ENCODE measurements around the gene CCNI2. TPM values are rescaled to one million over a fixed set of nuclear protein-coding genes. Genes with fewer than 3 reads are reported as not detected.

CCNI2 gene
- total and polyA plus RNA-seq, 9 of the 15 experiments (the other 6 are each of a cell fraction or from before 2014, with no cell fraction given), result 0.05 to 1.7 (median 0.81) TPM; not detected in 5

DNA sequence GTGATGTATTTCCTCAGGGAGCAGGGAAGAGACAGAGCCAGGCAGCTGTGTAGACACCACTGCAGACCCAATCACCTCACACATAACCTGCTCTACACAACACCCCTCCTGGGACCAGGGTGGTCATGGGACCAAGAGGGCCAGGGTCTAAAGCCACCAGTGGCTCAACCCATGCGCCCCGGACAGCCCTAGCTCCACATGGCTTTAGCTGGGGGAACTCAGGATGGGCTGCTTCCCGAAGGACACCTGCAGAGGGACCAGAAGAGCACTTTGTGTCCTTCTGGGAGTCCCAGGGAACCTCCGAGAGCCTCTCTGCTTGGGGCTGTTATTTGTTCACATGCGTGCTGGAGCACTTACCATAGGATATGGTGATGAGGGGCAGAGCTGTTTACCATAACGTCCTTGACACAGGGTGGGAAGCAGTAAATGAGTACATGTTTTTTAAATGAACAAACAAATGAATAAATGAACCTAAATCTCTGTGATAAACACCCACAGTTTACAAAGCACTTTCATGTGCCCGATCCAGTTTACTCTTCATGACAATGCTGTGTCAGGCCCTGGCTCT lies 17.5 kb downstream of the CCNI2 start:
- Histone ChIP-seq H3K9me3 (replicated peaks; ENCODE audit: control insufficient read depth, insufficient read depth, low read depth, low read length) (no peaks in the 10 kb centered on the region), H3K79me2 (ENCODE audit: control insufficient read depth, insufficient read depth, low read length) (peaks cover 34% of the 10 kb centered on the region), H3K4me2 (ENCODE audit: insufficient read depth, low read length) (no peak overlapping the region), H2AFZ (ENCODE audit: low read depth, low read length) (no peak overlapping the region), H3K9ac (ENCODE audit: insufficient read depth in 1 of 2, low read depth in 2 of 2, low read length in 2 of 2) (no peak overlapping the region), H3K9me1 (ENCODE audit: control insufficient read depth, insufficient read depth, low read length) (no peaks in the 10 kb centered on the region), H3K27me3 (ENCODE audit: control insufficient read depth in 2 of 2, insufficient read depth in 2 of 2, low read length in 2 of 2) (no peaks in the 10 kb centered on the region), H4K20me1 (replicated peaks; ENCODE audit: control insufficient read depth, insufficient read depth, low read length) (peaks cover 16% of the 10 kb centered on the region; the same call in 1 of the 2 replicates), H3K4me1 (replicated peaks in 1 of 2; ENCODE audit: control insufficient read depth in 2 of 2, insufficient read depth in 2 of 2, low read length in 2 of 2) (peaks cover 7 to 16% of the 10 kb centered on the region in 2 experiments; a peak in 3 of 5 replicates), H3K36me3 (ENCODE audit: control insufficient read depth, insufficient read depth, low read length) (peaks cover 94% of the 10 kb centered on the region; the same call in 2 of the 3 replicates), H3K27ac (ENCODE audit: extremely low read depth, low read depth, low read length) (no peak overlapping the region), H3K4me3 (no peak overlapping the region)
- in situ Hi-C loops (cut with MboI), result no loop called here
- FAIRE-seq (no peak), ATAC-seq (no peak), DNase-seq (ENCODE audit: extremely low read depth in 1 of 4, low spot score in 3 of 4) (no peak)
- intact Hi-C loops (cut with micrococcal nuclease), result no loop called here
- 85% methylated on average over 7 of the region's 7 CpGs for WGBS (ENCODE audit: insufficient coverage, low coverage, missing lambda C conversion rate)
- no TSS peak for BruUV-seq (replicated peaks)
- TF ChIP-seq ATF7 (IDR thresholded peaks at IDR 0.05) (no peak), CCNT2 (IDR thresholded peaks at IDR 0.05; ENCODE audit: borderline replicate concordance, extremely low read depth, insufficient read length, low read depth, low read length) (no peak), MBD2 (IDR thresholded peaks at IDR 0.05; ENCODE audit: borderline replicate concordance, low read depth) (no peak), STAG1 (CRISPR knock-in tag; IDR thresholded peaks at IDR 0.05; ENCODE audit: borderline replicate concordance) (no peak), ZNF764 (CRISPR knock-in tag; IDR thresholded peaks at IDR 0.05; ENCODE audit: low read depth) (no peak), SMARCC2 (IDR thresholded peaks at IDR 0.05; ENCODE audit: low read depth) (no peak), NCOR1 (IDR thresholded peaks at IDR 0.05) (no peak), SPI1 (IDR thresholded peaks at IDR 0.05; ENCODE audit: borderline replicate concordance, low read depth, low read length) (no peak), ATF1 (CRISPR knock-in tag; IDR thresholded peaks at IDR 0.05) (no peak), ATF1 (tag; IDR thresholded peaks at IDR 0.05) (no peak), DEAF1 (CRISPR knock-in tag; IDR thresholded peaks at IDR 0.05) (no peak), U2AF2 (optimal IDR thresholded peaks at IDR 0.05; ENCODE audit: low read depth, low read length) (no peak)
- ChIA-PET CTCF (ENCODE audit: low intra/inter-chr PET ratio) (no interaction called here), POLR2A (interaction anchor here (0.6 to 2.3 kb wide), 6 partner anchors 9 to 34 kb away, joined by 3 to 8 read pairs (median 5); no protein-coding TSS in a partner anchor)

All from K562 (cell line).